SKM-1 treated with dmso at 0.1 percent for 144 hours (cell line): ENCODE measurements around the gene HBB.
"Not testable (repeated sequence)": the region's sequence is repeated elsewhere in the genome, so short reads cannot be mapped to it uniquely, and the experiment has no call there.

Experiments used
- DNase-seq: peaks from one replicate; lab custom pipeline; 2025; ENCODE audit not compliant: unreplicated experiment; lab: John Stamatoyannopoulos, UW

HBB gene

GRCh38 chr11:5226732-5227310 lies at the start of gene HBB:
Gene HBB, minus strand, starts transcription at chr11:5227071. Its CDS starts 50 bp downstream, at chr11:5227021.
- peak; percentile 99 for DNase-seq

- no peak for DNase-seq
Measured at GRCh38 chr11:5275369-5276110, 48.7 kb upstream of the HBB start.

- DNase-seq, result no peak
Measured at GRCh38 chr11:5274395-5274794, 47.5 kb upstream of the HBB start.

GRCh38 chr11:5272395-5273017 lies 45.6 kb upstream of the HBB start:
- no peak for DNase-seq

GRCh38 chr11:5269715-5270147 lies 42.9 kb upstream of the HBB start, which contains the start of gene HBE1:
Gene HBE1, minus strand, starts transcription at chr11:5269945. Its CDS starts 55 bp downstream, at chr11:5269890.
- DNase-seq, result no peak

GRCh38 chr11:5267033-5267563 lies 40.2 kb upstream of the HBB start:
- no peak for DNase-seq

- DNase-seq, result no peak
Measured at GRCh38 chr11:5266609-5267008, 39.7 kb upstream of the HBB start.

GRCh38 chr11:5265832-5266231 lies 39.0 kb upstream of the HBB start:
- DNase-seq, result no peak

GRCh38 chr11:5258543-5259262 lies 31.8 kb upstream of the HBB start:
- no peak for DNase-seq

GRCh38 chr11:5257296-5257695 lies 30.4 kb upstream of the HBB start:
- DNase-seq, result no peak

- not testable (repeated sequence) for DNase-seq
Measured at GRCh38 chr11:5254646-5255413, 28.0 kb upstream of the HBB start, which contains the start of gene HBG2. Gene HBG2, minus strand, starts transcription at chr11:5254781. Its CDS starts 53 bp downstream, at chr11:5254728.

GRCh38 chr11:5254023-5254422 lies 27.2 kb upstream of the HBB start:
- not testable (repeated sequence) for DNase-seq

- DNase-seq, result not testable (repeated sequence)
Measured at GRCh38 chr11:5253440-5253839, 26.6 kb upstream of the HBB start.

GRCh38 chr11:5252919-5253265 lies 26.0 kb upstream of the HBB start:
- no peak for DNase-seq

- DNase-seq, result no peak
Measured at GRCh38 chr11:5252192-5252918, 25.5 kb upstream of the HBB start.

- DNase-seq, result no peak
Measured at GRCh38 chr11:5251746-5252145, 24.9 kb upstream of the HBB start.

GRCh38 chr11:5250543-5251204 lies 23.8 kb upstream of the HBB start:
- DNase-seq, result no peak

- not testable (repeated sequence) for DNase-seq
Measured at GRCh38 chr11:5249807-5250396, 23.0 kb upstream of the HBB start, which contains the start of gene HBG1. Gene HBG1, minus strand, starts transcription at chr11:5249857. Its CDS starts 53 bp downstream, at chr11:5249804.

GRCh38 chr11:5248498-5248897 lies 21.6 kb upstream of the HBB start:
- DNase-seq, result not testable (repeated sequence)
